HEK293 (cell line): ENCODE data around the gene GPN1.

Experiments
- CTCF ChIA-PET: fragments of 350-600 bp; formaldehyde crosslinking; extraction: SDS; loops from one replicate; lab custom pipeline; 2021; ENCODE audit warnings: antibody characterized with exemption; lab: Yijun Ruan, JAX
- POLR2A ChIA-PET: fragments of 300-600 bp; formaldehyde crosslinking; extraction: SDS; loops from one replicate; lab custom pipeline; 2020; ENCODE audit warnings: antibody characterized with exemption, inconsistent platforms; lab: Yijun Ruan, JAX
- H3K27ac ChIP-seq: fragments of 200-500 bp; sonication (Bioruptor generic); 2 replicates; pipeline ENCODE4 v1.5.1; 2014; ENCODE audit warnings: low read depth, low read length, control low read depth, inconsistent platforms; ENCODE audit errors: extremely low read depth
- H3K36me3 ChIP-seq, 2 experiments: fragments of 200-500 bp in 1 of 2; sonication (Bioruptor generic) in 1 of 2; 1 replicate in 1 of 2; 2 replicates in 1 of 2; pipeline ENCODE4 v1.5.1; 2014 to 2017; ENCODE audit warnings: inconsistent platforms in 2 of 2, low read length in 2 of 2; ENCODE audit not compliant: control insufficient read depth in 2 of 2, insufficient read depth in 1 of 2
- H3K4me1 ChIP-seq: fragments of 200-500 bp; sonication (Bioruptor generic); 2 replicates; pipeline ENCODE4 v1.5.1; 2014; ENCODE audit warnings: mild to moderate bottlenecking, low read length, inconsistent platforms; ENCODE audit not compliant: control insufficient read depth, insufficient read depth
- H3K4me3 ChIP-seq: 2 replicates; pipeline ENCODE4 v1.5.1; 2011; ENCODE audit warnings: low read depth, mild to moderate bottlenecking, control low read depth, low read length, moderate library complexity
- H3K9me3 ChIP-seq: fragments of 200-500 bp; sonication (Bioruptor generic); 2 replicates; pipeline ENCODE4 v1.5.1; 2014; ENCODE audit warnings: low read depth, low read length, inconsistent platforms; ENCODE audit not compliant: control insufficient read depth, insufficient read depth
- BCL6B ChIP-seq: fragments of 450-650 bp; formaldehyde crosslinking; IDR thresholded peaks from 2 replicates; pipeline ENCODE4 v1.5.1; 2017; ENCODE audit warnings: missing biosample characterization, missing genetic modification characterization
- GLIS2 ChIP-seq: fragments of 450-650 bp; formaldehyde crosslinking; IDR thresholded peaks from 2 replicates; pipeline ENCODE4 v1.5.1; 2016; ENCODE audit warnings: missing biosample characterization, missing genetic modification characterization
- IKZF3 ChIP-seq: fragments of 450-650 bp; IDR thresholded peaks from 2 replicates; pipeline ENCODE4 v1.5.0; 2018; ENCODE audit warnings: missing biosample characterization, mild to moderate bottlenecking, missing genetic modification characterization, moderate library complexity
- KLF8 ChIP-seq: fragments of 450-650 bp; formaldehyde crosslinking; IDR thresholded peaks from 2 replicates; pipeline ENCODE4 v1.5.1; 2016; ENCODE audit warnings: missing biosample characterization, missing genetic modification characterization
- MEIS1 ChIP-seq: sonication (generic); formaldehyde crosslinking; IDR thresholded peaks from 2 replicates; pipeline ENCODE4 v1.8.1; 2022; ENCODE audit warnings: missing genetic modification reagents, mild to moderate bottlenecking, borderline replicate concordance
- MZF1 ChIP-seq: fragments of 450-650 bp; formaldehyde crosslinking; IDR thresholded peaks from 2 replicates; pipeline ENCODE4 v1.5.1; 2017; ENCODE audit warnings: missing biosample characterization, missing genetic modification characterization, borderline replicate concordance
- OSR2 ChIP-seq: fragments of 450-650 bp; formaldehyde crosslinking; IDR thresholded peaks from 2 replicates; pipeline ENCODE4 v1.5.1; 2016; ENCODE audit warnings: missing biosample characterization, missing genetic modification characterization
- PRDM1 ChIP-seq: fragments of 450-650 bp; formaldehyde crosslinking; IDR thresholded peaks from 2 replicates; pipeline ENCODE4; 2016; ENCODE audit warnings: missing biosample characterization, missing genetic modification characterization
- RBAK ChIP-seq: fragments of 450-650 bp; formaldehyde crosslinking; IDR thresholded peaks from 2 replicates; pipeline ENCODE4 v1.5.1; 2016; ENCODE audit warnings: missing biosample characterization, missing genetic modification characterization
- SP2 ChIP-seq: fragments of 450-650 bp; formaldehyde crosslinking; IDR thresholded peaks from 2 replicates; pipeline ENCODE4 v1.5.1; 2016; ENCODE audit warnings: missing biosample characterization, missing genetic modification characterization
- WT1 ChIP-seq: fragments of 450-650 bp; formaldehyde crosslinking; IDR thresholded peaks from 2 replicates; pipeline ENCODE4 v1.5.1; 2016; ENCODE audit warnings: missing biosample characterization, missing genetic modification characterization
- ZNF280D ChIP-seq: fragments of 450-650 bp; formaldehyde crosslinking; IDR thresholded peaks from 2 replicates; pipeline ENCODE4 v1.5.1; 2016; ENCODE audit warnings: missing biosample characterization, missing genetic modification characterization
- ZNF473 ChIP-seq: fragments of 450-650 bp; formaldehyde crosslinking; IDR thresholded peaks from 2 replicates; pipeline ENCODE4 v1.5.1; 2017; ENCODE audit warnings: missing biosample characterization, missing genetic modification characterization
- ZNF544 ChIP-seq: fragments of 450-650 bp; formaldehyde crosslinking; IDR thresholded peaks from 2 replicates; pipeline ENCODE4 v1.5.0; 2017; ENCODE audit warnings: missing biosample characterization, missing genetic modification characterization
- ZNF626 ChIP-seq: fragments of 450-650 bp; sonication (Bioruptor Pico); formaldehyde crosslinking; IDR thresholded peaks from 2 replicates; pipeline ENCODE4 v1.5.1; 2018; ENCODE audit warnings: missing biosample characterization, missing genetic modification characterization, inconsistent platforms
- ZNF654 ChIP-seq: fragments of 450-650 bp; formaldehyde crosslinking; IDR thresholded peaks from 2 replicates; pipeline ENCODE4 v1.5.1; 2016; ENCODE audit warnings: low read depth, missing biosample characterization, missing genetic modification characterization
- ZNF664 ChIP-seq: fragments of 450-650 bp; formaldehyde crosslinking; IDR thresholded peaks from 2 replicates; pipeline ENCODE4 v1.5.1; 2016; ENCODE audit warnings: missing biosample characterization, missing genetic modification characterization

GPN1 gene

GRCh38 chr2:27667446-27667845, 38.6 kb downstream of the GPN1 start:
- CTCF ChIA-PET, result interaction anchor here (0.5 to 5.0 kb wide), 2 partner anchors 16 to 204 kb away, joined by 5 to 61 read pairs; no protein-coding TSS in a partner anchor
- H3K27ac ChIP-seq, result no peak overlapping the region
- no peak for TF ChIP-seq SP2 (tag by site-specific recombination)
- TF ChIP-seq MEIS1 (CRISPR knock-in tag), result no peak
- no peak for TF ChIP-seq ZNF544 (tag by site-specific recombination)
- TF ChIP-seq RBAK (tag by site-specific recombination), result no peak
- TF ChIP-seq OSR2 (tag by site-specific recombination), result no peak
- no peak for TF ChIP-seq KLF8 (tag by site-specific recombination)
- no peak for TF ChIP-seq ZNF473
- TF ChIP-seq IKZF3 (tag by site-specific recombination), result no peak
- TF ChIP-seq BCL6B (tag by site-specific recombination), result no peak
- TF ChIP-seq ZNF280D (tag by site-specific recombination), result no peak
- no peak for TF ChIP-seq MZF1 (tag by site-specific recombination)
- no peak for TF ChIP-seq ZNF626 (tag by site-specific recombination)
- TF ChIP-seq ZNF664, result no peak
- TF ChIP-seq WT1, result no peak
- TF ChIP-seq, all 188 proteins: peak for 0
- H3K4me1 ChIP-seq, result peaks cover 7% of the 10 kb centered on the region; the same call in 1 of the 2 replicates
- no peaks in the 10 kb centered on the region for H3K9me3 ChIP-seq
- POLR2A ChIA-PET, result no interaction called here
- no peak overlapping the region for H3K4me3 ChIP-seq
- peaks cover 41 to 44% of the 10 kb centered on the region in 2 experiments for H3K36me3 ChIP-seq

- H3K4me1 ChIP-seq, result no peaks in the 10 kb centered on the region
- CTCF ChIA-PET, result interaction anchor here (1.6 to 3.9 kb wide), 2 partner anchors 11 to 32 kb away, joined by 4 to 50 read pairs; no protein-coding TSS in a partner anchor
- no peak overlapping the region for H3K4me3 ChIP-seq
- H3K9me3 ChIP-seq, result no peaks in the 10 kb centered on the region
- POLR2A ChIA-PET, result no interaction called here
- H3K27ac ChIP-seq, result no peak overlapping the region
- TF ChIP-seq ZNF654 (tag by site-specific recombination), result no peak
- H3K36me3 ChIP-seq, result peaks cover 68 to 71% of the 10 kb centered on the region in 2 experiments
Measured at GRCh38 chr2:27671235-27671634, 42.4 kb downstream of the GPN1 start.

GRCh38 chr2:27672723-27673486, 44.1 kb downstream of the GPN1 start:
- Histone ChIP-seq H3K4me1 (no peaks in the 10 kb centered on the region), H3K4me3 (no peak overlapping the region), H3K27ac (no peak overlapping the region), H3K36me3 (peaks cover 71 to 74% of the 10 kb centered on the region in 2 experiments), H3K9me3 (no peaks in the 10 kb centered on the region)
- TF ChIP-seq PRDM1 (tag by site-specific recombination) (peak; percentile 73), GLIS2 (tag by site-specific recombination) (no peak)
- CTCF ChIA-PET, result interaction anchor here (1.5 to 3.9 kb wide), 2 partner anchors 9 to 10 kb away, joined by 4 to 50 read pairs; no protein-coding TSS in a partner anchor
- POLR2A ChIA-PET, result interaction anchor here (0.6 to 1.0 kb wide), 3 partner anchors 9 to 146 kb away, joined by 3 to 4 read pairs (median 3); partner anchors contain the start of genes SLC4A1AP and SUPT7L
